ENCODE measurements around the gene AHCYL2.

The AHCYL2 gene

GRCh38 chr7:129371487-129371886, 146.7 kb downstream of the AHCYL2 start:
- H3K36me3 ChIP-seq (ENCODE audit: control insufficient read depth, insufficient read depth, low read length) = no peaks in the 10 kb centered on the region
- no peak overlapping the region for H3K4me3 ChIP-seq (ENCODE audit: low read depth, low read length)
- no peaks in the 10 kb centered on the region for H3K9me3 ChIP-seq (ENCODE audit: control insufficient read depth, insufficient read depth, low read depth, low read length)
- H3K27me3 ChIP-seq (ENCODE audit: control insufficient read depth, insufficient read depth, low read length) = no peaks in the 10 kb centered on the region
- peaks cover 44% of the 10 kb centered on the region for H3K4me1 ChIP-seq (ENCODE audit: control insufficient read depth, insufficient read depth, low read length)
- no peak overlapping the region for H3K27ac ChIP-seq (ENCODE audit: low read depth, low read length)
- H3K9ac ChIP-seq (ENCODE audit: low read length) = no peak overlapping the region

GRCh38 chr7:129373651-129374428, 149.0 kb downstream of the AHCYL2 start:
- no peaks in the 10 kb centered on the region for H3K36me3 ChIP-seq (ENCODE audit: control insufficient read depth, insufficient read depth, low read length)
- H3K27me3 ChIP-seq (ENCODE audit: control insufficient read depth, insufficient read depth, low read length) = no peaks in the 10 kb centered on the region
- no peaks in the 10 kb centered on the region for H3K9me3 ChIP-seq (ENCODE audit: control insufficient read depth, insufficient read depth, low read depth, low read length)
- peaks cover 32% of the 10 kb centered on the region for H3K4me1 ChIP-seq (ENCODE audit: control insufficient read depth, insufficient read depth, low read length)
- no peak overlapping the region for H3K27ac ChIP-seq (ENCODE audit: low read depth, low read length)
- H3K9ac ChIP-seq (ENCODE audit: low read length) = no peak overlapping the region
- H3K4me3 ChIP-seq (ENCODE audit: low read depth, low read length) = no peak overlapping the region

DNA sequence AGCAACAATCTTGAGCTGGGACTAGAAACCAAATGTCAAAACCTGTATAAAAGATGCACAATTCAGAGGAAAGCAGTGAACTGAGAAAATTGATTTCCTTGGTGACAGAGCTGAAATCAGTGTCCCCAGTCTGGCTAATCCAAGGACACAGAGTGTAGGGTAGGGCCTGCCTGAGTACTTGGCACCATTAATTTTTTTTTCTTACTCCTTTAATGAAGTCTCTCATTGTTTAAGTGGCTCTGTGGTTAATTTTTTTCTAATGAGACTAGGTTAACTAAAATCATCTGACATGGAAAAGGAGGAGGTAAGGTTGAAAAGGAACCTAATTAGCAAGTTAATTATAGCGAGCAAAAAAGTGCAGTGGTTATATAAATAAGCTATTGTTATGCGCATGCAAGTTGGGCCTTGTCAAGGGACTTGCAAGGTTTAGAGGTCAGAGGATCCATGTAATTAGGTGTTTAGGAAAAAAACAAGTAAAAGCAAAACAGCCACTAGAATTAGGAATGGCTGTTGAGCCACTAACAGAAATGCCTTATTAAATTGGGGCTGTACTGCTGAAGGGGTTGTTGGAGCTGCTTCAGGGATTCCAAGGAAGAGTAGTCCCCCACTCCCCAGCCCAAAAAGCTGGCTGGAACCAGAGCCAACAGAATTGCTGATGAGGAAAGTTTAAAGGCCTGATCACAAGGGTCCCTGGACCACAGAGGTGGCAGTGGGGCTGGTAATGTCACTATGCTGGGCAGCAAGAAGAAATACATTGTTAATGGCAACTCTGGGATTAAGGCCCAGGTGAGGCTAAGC, 150.5 kb downstream of the AHCYL2 start:
- Histone ChIP-seq H3K9ac (ENCODE audit: low read length) (peak overlapping the region; percentile 6), H3K4me1 (ENCODE audit: control insufficient read depth, insufficient read depth, low read length) (peaks cover 30% of the 10 kb centered on the region), H3K27ac (ENCODE audit: low read depth, low read length) (peak overlapping the region; percentile 15), H3K4me3 (ENCODE audit: low read depth, low read length) (peak overlapping the region; percentile 27; the same call in 1 of the 2 replicates), H3K9me3 (ENCODE audit: control insufficient read depth, insufficient read depth, low read depth, low read length) (no peaks in the 10 kb centered on the region), H3K27me3 (ENCODE audit: control insufficient read depth, insufficient read depth, low read length) (no peaks in the 10 kb centered on the region), H3K36me3 (ENCODE audit: control insufficient read depth, insufficient read depth, low read length) (no peaks in the 10 kb centered on the region)

DNA sequence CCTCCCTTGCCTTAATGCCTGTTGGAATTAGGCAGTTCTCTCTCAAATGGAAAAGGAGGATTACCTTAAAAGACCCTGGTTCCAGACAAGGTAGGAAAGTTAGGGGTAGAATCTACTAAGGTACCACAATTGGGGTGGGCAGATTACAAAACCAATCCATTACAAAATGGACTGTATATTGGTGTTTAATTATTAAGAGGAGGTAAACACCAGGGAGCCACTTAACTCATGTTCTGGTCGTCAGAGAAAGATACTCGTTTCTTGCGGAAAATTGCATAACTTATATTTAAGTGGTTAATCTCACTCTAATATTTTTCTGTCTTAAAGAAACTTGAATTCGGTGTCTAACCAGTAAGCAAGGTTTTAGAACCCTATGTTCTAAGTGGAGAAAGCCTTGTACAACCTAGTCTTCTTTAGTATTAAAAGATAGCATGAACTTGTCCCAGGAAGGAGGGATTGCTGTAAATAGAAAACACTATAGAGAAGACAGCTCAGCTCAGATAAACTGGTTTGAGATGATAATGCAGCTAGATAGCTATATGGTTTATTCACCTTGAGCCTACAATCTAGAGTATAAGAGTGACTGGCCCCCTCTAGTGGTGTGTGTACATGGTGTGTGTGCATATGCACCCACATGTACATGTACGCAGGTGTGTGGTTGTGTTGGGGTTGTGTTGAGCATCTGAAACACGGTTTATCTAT, 151.4 kb downstream of the AHCYL2 start:
- H3K4me3 ChIP-seq (ENCODE audit: low read depth, low read length) = no peak overlapping the region; the same call in 1 of the 2 replicates
- H3K27ac ChIP-seq (ENCODE audit: low read depth, low read length) = no peak overlapping the region
- H3K36me3 ChIP-seq (ENCODE audit: control insufficient read depth, insufficient read depth, low read length) = no peaks in the 10 kb centered on the region
- no peaks in the 10 kb centered on the region for H3K9me3 ChIP-seq (ENCODE audit: control insufficient read depth, insufficient read depth, low read depth, low read length)
- H3K9ac ChIP-seq (ENCODE audit: low read length) = peak overlapping the region; percentile 6
- H3K4me1 ChIP-seq (ENCODE audit: control insufficient read depth, insufficient read depth, low read length) = peaks cover 27% of the 10 kb centered on the region
- no peaks in the 10 kb centered on the region for H3K27me3 ChIP-seq (ENCODE audit: control insufficient read depth, insufficient read depth, low read length)

DNA sequence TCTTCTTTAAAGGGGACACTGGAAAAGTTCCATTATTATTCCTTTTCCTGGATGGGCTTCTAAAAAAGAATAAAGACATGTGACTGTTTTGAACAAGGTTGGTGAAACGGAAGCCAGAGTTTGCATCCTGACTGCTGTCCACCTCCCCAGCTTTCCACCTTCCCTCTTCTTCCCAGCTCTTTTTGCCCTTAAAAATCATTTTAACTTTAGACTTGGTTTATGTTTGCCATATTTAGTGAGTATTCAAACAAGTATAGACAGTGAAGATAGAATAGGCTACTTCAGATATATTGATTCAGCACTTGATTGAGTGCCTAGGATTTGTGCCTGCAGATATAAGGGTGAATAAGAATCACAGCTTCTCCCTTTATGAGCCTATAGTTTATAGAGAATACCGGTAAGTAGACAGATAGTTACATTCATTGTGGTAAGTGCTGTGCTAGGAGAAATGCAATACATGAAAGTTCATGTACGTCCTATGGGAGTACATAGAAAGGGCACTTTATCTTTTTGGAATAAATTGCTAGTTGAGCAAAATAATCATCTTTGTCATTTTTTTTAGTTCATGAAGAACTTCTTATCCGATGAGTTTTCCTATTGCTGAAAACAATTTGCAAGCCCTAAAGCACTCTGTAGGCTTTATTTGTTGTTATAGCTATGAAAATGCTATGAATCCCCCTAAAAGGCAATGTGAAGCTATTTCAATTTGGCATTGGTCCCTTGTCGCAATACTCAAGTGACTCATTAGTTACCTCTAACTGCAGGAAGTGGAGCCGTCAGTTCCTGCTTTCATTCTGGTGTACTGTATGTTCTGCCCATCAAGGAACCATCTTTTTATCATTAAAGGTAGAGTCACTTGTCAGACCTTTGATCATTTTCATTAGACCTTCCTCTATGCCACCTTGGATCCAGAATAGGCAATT, 152.2 kb downstream of the AHCYL2 start:
- no peaks in the 10 kb centered on the region for H3K36me3 ChIP-seq (ENCODE audit: control insufficient read depth, insufficient read depth, low read length)
- no peak overlapping the region for H3K27ac ChIP-seq (ENCODE audit: low read depth, low read length)
- no peak overlapping the region for H3K4me3 ChIP-seq (ENCODE audit: low read depth, low read length)
- no peaks in the 10 kb centered on the region for H3K27me3 ChIP-seq (ENCODE audit: control insufficient read depth, insufficient read depth, low read length)
- no peaks in the 10 kb centered on the region for H3K9me3 ChIP-seq (ENCODE audit: control insufficient read depth, insufficient read depth, low read depth, low read length)
- no peak overlapping the region for H3K9ac ChIP-seq (ENCODE audit: low read length)
- peaks cover 23% of the 10 kb centered on the region for H3K4me1 ChIP-seq (ENCODE audit: control insufficient read depth, insufficient read depth, low read length)

GRCh38 chr7:129381710-129382484, 157.1 kb downstream of the AHCYL2 start:
- Histone ChIP-seq H3K27me3 (ENCODE audit: control insufficient read depth, insufficient read depth, low read length) (no peaks in the 10 kb centered on the region), H3K36me3 (ENCODE audit: control insufficient read depth, insufficient read depth, low read length) (no peaks in the 10 kb centered on the region), H3K9ac (ENCODE audit: low read length) (no peak overlapping the region), H3K9me3 (ENCODE audit: control insufficient read depth, insufficient read depth, low read depth, low read length) (no peaks in the 10 kb centered on the region), H3K27ac (ENCODE audit: low read depth, low read length) (no peak overlapping the region), H3K4me1 (ENCODE audit: control insufficient read depth, insufficient read depth, low read length) (peaks cover 10% of the 10 kb centered on the region), H3K4me3 (ENCODE audit: low read depth, low read length) (no peak overlapping the region)

GRCh38 chr7:129383542-129384132, 158.8 kb downstream of the AHCYL2 start:
- Histone ChIP-seq H3K36me3 (ENCODE audit: control insufficient read depth, insufficient read depth, low read length) (no peaks in the 10 kb centered on the region), H3K9me3 (ENCODE audit: control insufficient read depth, insufficient read depth, low read depth, low read length) (no peaks in the 10 kb centered on the region), H3K27ac (ENCODE audit: low read depth, low read length) (no peak overlapping the region), H3K9ac (ENCODE audit: low read length) (no peak overlapping the region), H3K27me3 (ENCODE audit: control insufficient read depth, insufficient read depth, low read length) (no peaks in the 10 kb centered on the region), H3K4me3 (ENCODE audit: low read depth, low read length) (no peak overlapping the region), H3K4me1 (ENCODE audit: control insufficient read depth, insufficient read depth, low read length) (peaks cover 19% of the 10 kb centered on the region)

DNA sequence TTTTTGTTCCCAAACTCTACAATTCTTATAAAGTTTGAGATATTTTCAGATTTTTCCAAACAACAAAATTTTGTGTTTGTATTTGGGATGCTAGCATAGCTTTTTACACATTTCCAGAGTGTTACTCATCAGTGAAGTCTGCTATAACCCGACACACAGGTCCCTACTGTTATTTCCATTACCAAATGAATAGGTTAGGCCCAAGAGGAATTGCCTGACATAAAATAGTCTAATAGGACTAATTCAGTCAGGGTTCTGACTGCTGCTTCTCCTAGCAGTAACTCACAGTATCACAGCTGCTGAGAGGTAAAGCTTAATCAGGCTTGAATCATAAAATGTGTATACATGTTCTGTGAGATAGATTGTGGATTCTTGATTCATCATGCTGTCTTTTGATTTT, 160.3 kb downstream of the AHCYL2 start:
- Histone ChIP-seq H3K27me3 (ENCODE audit: control insufficient read depth, insufficient read depth, low read length) (no peaks in the 10 kb centered on the region), H3K4me3 (ENCODE audit: low read depth, low read length) (no peak overlapping the region), H3K27ac (ENCODE audit: low read depth, low read length) (no peak overlapping the region), H3K9me3 (ENCODE audit: control insufficient read depth, insufficient read depth, low read depth, low read length) (no peaks in the 10 kb centered on the region), H3K36me3 (ENCODE audit: control insufficient read depth, insufficient read depth, low read length) (peaks cover 4% of the 10 kb centered on the region; the same call in 1 of the 2 replicates), H3K4me1 (ENCODE audit: control insufficient read depth, insufficient read depth, low read length) (peaks cover 19% of the 10 kb centered on the region), H3K9ac (ENCODE audit: low read length) (no peak overlapping the region)

- no peak overlapping the region for H3K27ac ChIP-seq (ENCODE audit: low read depth, low read length)
- no peaks in the 10 kb centered on the region for H3K9me3 ChIP-seq (ENCODE audit: control insufficient read depth, insufficient read depth, low read depth, low read length)
- no peaks in the 10 kb centered on the region for H3K27me3 ChIP-seq (ENCODE audit: control insufficient read depth, insufficient read depth, low read length)
- H3K4me1 ChIP-seq (ENCODE audit: control insufficient read depth, insufficient read depth, low read length) = peaks cover 19% of the 10 kb centered on the region
- H3K4me3 ChIP-seq (ENCODE audit: low read depth, low read length) = no peak overlapping the region
- H3K36me3 ChIP-seq (ENCODE audit: control insufficient read depth, insufficient read depth, low read length) = peaks cover 8% of the 10 kb centered on the region; the same call in 1 of the 2 replicates
- H3K9ac ChIP-seq (ENCODE audit: low read length) = no peak overlapping the region
Observed at GRCh38 chr7:129385598-129385997, 160.8 kb downstream of the AHCYL2 start.

Measured in HUES6 (cell line).